HS-5 (cell line): Measurements from ENCODE around the gene AFAP1.

Experiments used
- DNase-seq: peaks from one replicate; pipeline ENCODE4 v3.0.0-alpha.2; 2012; ENCODE audit warnings: low read depth

The AFAP1 gene

GRCh38 chr4:7737752-7738457 is 201.8 kb downstream of the AFAP1 start:
- DNase-seq: no peak

- no peak for DNase-seq
Measured at GRCh38 chr4:7737268-7737645, 202.4 kb downstream of the AFAP1 start.

- DNase-seq: no peak
Measured at GRCh38 chr4:7736436-7737267, 203.0 kb downstream of the AFAP1 start.

- no peak for DNase-seq
Measured at GRCh38 chr4:7735961-7736360, 203.7 kb downstream of the AFAP1 start.

- DNase-seq: no peak
Measured at GRCh38 chr4:7735395-7735794, 204.3 kb downstream of the AFAP1 start.

GRCh38 chr4:7734651-7735260 is 204.9 kb downstream of the AFAP1 start:
- no peak for DNase-seq

GRCh38 chr4:7733801-7734650 is 205.6 kb downstream of the AFAP1 start:
- no peak for DNase-seq

GRCh38 chr4:7733201-7733600 is 206.5 kb downstream of the AFAP1 start:
- no peak for DNase-seq

GRCh38 chr4:7732263-7732662 is 207.4 kb downstream of the AFAP1 start:
- DNase-seq: no peak

GRCh38 chr4:7731437-7731836 is 208.2 kb downstream of the AFAP1 start:
- no peak for DNase-seq

GRCh38 chr4:7727749-7728148 is 211.9 kb downstream of the AFAP1 start:
- no peak for DNase-seq

GRCh38 chr4:7726665-7727413 is 212.8 kb downstream of the AFAP1 start:
- DNase-seq: no peak

GRCh38 chr4:7725951-7726350 is 213.7 kb downstream of the AFAP1 start:
- peak; percentile 83 for DNase-seq

GRCh38 chr4:7723625-7724024 is 216.0 kb downstream of the AFAP1 start:
- no peak for DNase-seq

GRCh38 chr4:7722766-7723387 is 216.8 kb downstream of the AFAP1 start:
- DNase-seq: no peak

- DNase-seq: no peak
Measured at GRCh38 chr4:7721984-7722551, 217.6 kb downstream of the AFAP1 start.

GRCh38 chr4:7719354-7720174 is 220.1 kb downstream of the AFAP1 start:
- DNase-seq: no peak

GRCh38 chr4:7717946-7718490 is 221.6 kb downstream of the AFAP1 start:
- DNase-seq: no peak

- no peak for DNase-seq
Measured at GRCh38 chr4:7717161-7717560, 222.5 kb downstream of the AFAP1 start.
